Left ventricle myocardium superior (tissue), 1 donor: ENCODE measurements around the gene FAM209B. TPM values are rescaled to one million over a fixed set of nuclear protein-coding genes. Genes with fewer than 3 reads are reported as not detected.
"Not testable (repeated sequence)": the region's sequence is repeated elsewhere in the genome, so short reads cannot be mapped to it uniquely, and the experiment has no call there.

ENCODE experiments used
- ATAC-seq: fragments of 200-7000 bp; cut with Tn5 transposase; one replicate; pipeline ENCODE4 v1.9.1; 2020; ENCODE audit warnings: mild to moderate bottlenecking, moderate library complexity
- DNase-seq: peaks from one replicate; pipeline ENCODE4 v3.0.0-alpha.2; 2020
- intact Hi-C: fragments of 100-400 bp; cut with micrococcal nuclease; formaldehyde crosslinking; loops from one replicate; pipeline ENCODE4 v1.11.0; 2022
- long read RNA-seq: library from polyadenylated mRNA; unstranded; transcript quantifications from one replicate; pipeline ENCODE4 v2.0.0, GENCODE V29; 2021
- total RNA-seq: library from RNA; stranded (reverse); fragmentation: NEBNext Ultra II Directional; extraction: Animal tissue kit (Norgen Biotek cat#: 25700); gene quantifications from one replicate; pipeline ENCODE4 v1.2.1, GENCODE V29; 2021
- donor health status: DM: no; HTN: yes; CAD: no; lungs with severe emphysema.

FAM209B gene
- not detected for total RNA-seq
- long read RNA-seq: 0 reads

DNA sequence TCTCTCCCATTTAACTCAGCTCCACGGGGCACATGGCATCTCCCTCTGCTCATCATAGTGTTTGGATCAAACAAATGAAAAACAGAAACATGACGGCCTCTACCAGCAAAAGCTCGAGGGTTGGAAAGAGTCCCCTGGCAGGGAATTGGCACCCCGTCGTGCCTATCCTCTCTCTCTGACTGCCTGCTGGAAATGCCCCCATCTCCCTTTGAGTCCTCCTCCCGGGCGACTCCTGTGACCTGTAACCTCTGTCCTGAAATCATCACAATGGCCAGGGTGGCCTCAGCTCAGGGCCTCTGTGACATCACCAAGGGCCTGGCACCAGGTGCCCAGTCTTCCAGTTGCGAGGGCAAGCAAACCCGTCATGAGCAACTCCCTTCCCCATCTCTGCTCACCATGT, at the start of gene FAM209B:
Gene FAM209B, plus strand, starts transcription at position 301 of the 400 bp plus-strand sequence. Its CDS starts 96 bp downstream, at position 397.
- ATAC-seq, DNase-seq, intact Hi-C loops: not testable (repeated sequence)

- DNase-seq (no peak), ATAC-seq (no peak)
- intact Hi-C loops: no loop called here
Measured at GRCh38 chr20:56483970-56484369, 49.1 kb upstream of the FAM209B start.

- ATAC-seq (no peak), DNase-seq (no peak)
- intact Hi-C loops: no loop called here
Measured at GRCh38 chr20:56487216-56487615, 45.8 kb upstream of the FAM209B start.

DNA sequence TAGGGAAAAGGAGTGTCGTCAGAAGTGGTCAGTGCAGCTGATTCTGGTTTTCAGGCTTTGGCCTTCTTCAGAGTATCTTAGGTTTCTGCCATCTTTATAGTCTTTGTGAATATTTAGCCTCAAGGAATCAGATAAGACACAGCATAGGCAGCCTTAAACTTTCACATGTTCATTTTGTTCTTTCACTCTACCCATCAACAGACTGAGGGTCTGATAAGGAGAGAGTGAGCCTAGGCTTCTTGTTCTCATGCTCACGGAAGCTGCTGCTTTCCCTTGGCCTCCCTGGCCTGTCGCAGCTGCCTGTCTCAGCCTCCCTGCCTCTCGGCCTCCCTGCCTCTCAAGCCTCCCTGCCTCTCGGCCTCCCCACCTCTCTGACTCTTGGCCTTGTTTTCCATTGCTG, 44.5 kb upstream of the FAM209B start:
- no peak for DNase-seq
- no peak for ATAC-seq
- intact Hi-C loops: no loop called here

- intact Hi-C loops: no loop called here
- no peak for DNase-seq
- ATAC-seq: no peak
Measured at GRCh38 chr20:56501116-56501515, 31.9 kb upstream of the FAM209B start.

GRCh38 chr20:56503916-56504315, 29.1 kb upstream of the FAM209B start:
- intact Hi-C loops: no loop called here
- DNase-seq (no peak), ATAC-seq (no peak)

- DNase-seq (no peak), ATAC-seq (no peak)
- intact Hi-C loops: no loop called here
Measured at GRCh38 chr20:56504373-56505005, 28.6 kb upstream of the FAM209B start.

GRCh38 chr20:56506103-56506502, 26.9 kb upstream of the FAM209B start:
- DNase-seq (no peak), ATAC-seq (no peak)
- intact Hi-C loops: no loop called here

- DNase-seq (no peak), ATAC-seq (no peak)
- intact Hi-C loops: no loop called here
Measured at GRCh38 chr20:56511926-56512325, 21.1 kb upstream of the FAM209B start.

DNA sequence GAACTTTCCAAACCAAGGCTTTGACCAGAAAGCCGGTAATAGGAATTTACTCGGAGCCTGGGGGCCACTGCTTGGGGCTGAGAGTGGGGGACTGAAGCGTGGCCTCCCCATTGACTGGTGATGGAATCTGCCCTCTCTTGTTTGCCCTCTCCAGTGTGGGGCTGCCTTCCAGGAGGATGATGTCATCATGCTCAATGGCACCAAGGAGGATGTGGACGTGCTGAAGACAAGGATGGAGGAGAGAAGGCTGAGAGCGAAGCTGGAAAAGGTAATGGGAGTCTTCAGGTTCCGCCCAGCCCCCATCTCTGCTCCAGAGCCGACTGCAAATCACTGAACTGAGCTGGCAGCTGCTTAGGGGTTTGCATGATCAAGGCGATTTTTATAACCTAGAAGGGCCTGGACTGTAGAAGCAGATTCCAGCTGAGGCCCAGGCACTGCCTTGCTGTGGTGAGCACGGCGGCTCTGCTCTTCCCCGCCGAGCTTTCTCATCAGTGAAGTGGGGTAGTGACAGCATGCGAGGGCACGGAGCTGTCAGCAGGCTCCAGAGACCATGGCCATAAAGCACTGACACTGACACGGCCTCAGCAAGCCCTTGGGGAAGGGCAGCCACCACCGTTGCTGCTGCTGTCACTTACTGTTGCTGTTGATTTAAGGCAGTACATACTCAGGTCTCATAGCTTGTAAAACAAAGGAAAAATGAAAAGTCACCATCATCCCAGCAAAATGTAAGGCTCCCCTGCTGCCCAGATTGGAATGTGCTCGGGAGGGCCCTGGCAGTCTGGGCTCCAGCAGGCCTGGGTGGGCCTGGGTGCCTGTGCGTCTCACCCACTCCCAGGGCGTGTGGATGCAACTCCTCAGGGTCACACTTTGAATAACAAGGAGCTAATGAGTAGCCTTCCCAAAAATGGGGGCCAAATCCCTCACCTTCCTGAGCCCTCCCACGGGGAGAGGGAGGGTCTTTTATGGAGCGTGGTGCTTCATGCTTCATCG, 19.6 kb upstream of the FAM209B start:
- DNase-seq (no peak), ATAC-seq (no peak)
- intact Hi-C loops: no loop called here

- no peak for ATAC-seq
- intact Hi-C loops: no loop called here
- no peak for DNase-seq
Measured at GRCh38 chr20:56516631-56517030, 16.4 kb upstream of the FAM209B start.

- no peak for ATAC-seq
- intact Hi-C loops: no loop called here
- no peak for DNase-seq
Measured at GRCh38 chr20:56517211-56517610, 15.8 kb upstream of the FAM209B start.

DNA sequence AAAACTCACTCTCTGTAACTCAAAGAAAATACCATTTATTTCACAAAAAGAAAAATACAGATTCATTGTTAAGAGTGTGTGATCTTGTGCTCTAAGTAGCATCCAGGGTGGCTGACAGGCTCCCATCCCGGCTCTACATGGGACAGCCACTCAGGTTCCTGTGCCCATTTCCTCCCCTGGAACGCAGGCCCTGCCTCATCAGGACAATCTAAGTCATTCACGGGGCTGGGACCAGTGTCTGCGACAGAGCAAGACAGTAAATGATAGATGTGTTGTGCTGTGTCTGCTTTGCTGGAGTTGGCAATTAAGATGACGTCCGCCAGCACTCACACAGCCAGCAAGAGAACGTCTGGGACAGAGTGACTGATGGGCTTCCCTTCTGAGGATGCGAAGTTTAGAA, 15.4 kb upstream of the FAM209B start:
- DNase-seq: no peak
- intact Hi-C loops: no loop called here
- no peak for ATAC-seq

- ATAC-seq: no peak
- intact Hi-C loops: no loop called here
- DNase-seq: no peak
Measured at GRCh38 chr20:56518126-56518525, 14.9 kb upstream of the FAM209B start.

- intact Hi-C loops: no loop called here
- DNase-seq: no peak
- no peak for ATAC-seq
Measured at GRCh38 chr20:56518721-56519398, 14.2 kb upstream of the FAM209B start.

GRCh38 chr20:56519551-56519950, 13.5 kb upstream of the FAM209B start:
- ATAC-seq (no peak), DNase-seq (no peak)
- intact Hi-C loops: no loop called here

DNA sequence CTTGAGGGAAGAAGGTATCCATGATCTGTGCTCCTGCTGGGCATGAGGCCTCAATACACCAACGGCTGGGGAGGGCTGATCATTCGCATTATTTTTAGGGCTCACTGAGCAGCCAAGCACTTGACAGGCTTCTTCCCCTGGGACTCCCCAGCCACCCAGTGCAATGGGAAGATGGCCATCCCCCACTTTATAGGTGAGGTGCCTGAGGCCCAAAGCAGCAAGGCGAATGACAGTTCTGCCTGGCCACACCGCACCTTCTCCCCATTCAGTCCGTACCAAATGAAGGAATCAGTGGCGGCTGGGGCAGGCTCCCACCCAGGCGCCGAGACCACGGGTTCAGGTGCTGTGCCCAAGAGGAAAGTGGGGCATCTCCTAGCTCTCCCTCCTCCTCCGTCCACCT, 12.9 kb upstream of the FAM209B start:
- DNase-seq: no peak
- ATAC-seq: no peak
- intact Hi-C loops: no loop called here

- DNase-seq, ATAC-seq, intact Hi-C loops: not testable (repeated sequence)
Measured at GRCh38 chr20:56520746-56521354, 12.2 kb upstream of the FAM209B start.

DNA sequence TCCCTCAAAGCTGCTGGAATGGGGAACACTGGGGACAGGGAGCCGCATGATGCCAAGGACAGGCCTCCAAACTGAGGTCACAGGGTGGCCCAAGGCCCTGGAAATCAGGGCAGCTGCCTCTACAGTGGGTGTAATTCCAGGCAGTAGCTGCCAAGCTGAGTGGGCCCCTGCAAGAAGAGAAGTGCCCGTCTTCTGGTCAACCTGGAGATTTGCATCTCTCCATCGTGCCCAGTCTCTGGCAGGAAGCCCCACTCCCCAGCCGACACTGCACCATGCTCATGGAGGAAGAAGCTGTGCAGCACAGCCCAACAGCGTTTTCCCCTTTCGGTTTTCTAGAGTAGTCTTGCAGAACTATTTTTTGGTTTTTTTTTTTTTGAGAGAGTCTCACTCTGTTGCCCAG, 10.7 kb upstream of the FAM209B start:
- intact Hi-C loops: no loop called here
- ATAC-seq (no peak), DNase-seq (no peak)
